HFF-Myc (cell line): ENCODE measurements around the gene DMD.

ENCODE experiments used
- DNase-seq: peaks from one replicate; pipeline ENCODE4 v3.0.0-alpha.2; 2011; ENCODE audit warnings: low read depth; ENCODE audit errors: extremely low read depth
- H3K4me3 ChIP-seq: replicated peaks from 2 replicates; pipeline ENCODE4 v1.5.1; 2011; ENCODE audit warnings: low read depth, mild to moderate bottlenecking, control low read depth, low read length
- CTCF ChIP-seq: IDR thresholded peaks from 2 replicates; pipeline ENCODE4 v1.5.1; 2012; ENCODE audit warnings: mild to moderate bottlenecking, low read depth, low read length, control low read depth; ENCODE audit errors: missing control alignments

DMD gene

GRCh38 chrX:31820430-31821210 lies 1390.7 kb downstream of the DMD start:
- no peak for DNase-seq
- no peak overlapping the region for H3K4me3 ChIP-seq
- TF ChIP-seq CTCF: no peak

GRCh38 chrX:31819455-31819854 lies 1391.9 kb downstream of the DMD start:
- no peak overlapping the region for H3K4me3 ChIP-seq
- no peak for TF ChIP-seq CTCF
- DNase-seq: no peak

- no peak overlapping the region for H3K4me3 ChIP-seq
- no peak for TF ChIP-seq CTCF
- no peak for DNase-seq
Measured at GRCh38 chrX:31811106-31811505, 1400.2 kb downstream of the DMD start.

- DNase-seq: no peak
Measured at GRCh38 chrX:31808357-31808756, 1403.0 kb downstream of the DMD start.

GRCh38 chrX:31807165-31807564 lies 1404.2 kb downstream of the DMD start:
- DNase-seq: no peak
- no peak for TF ChIP-seq CTCF
- no peak overlapping the region for H3K4me3 ChIP-seq

More at GRCh38 chrX:31808357-31808756, 1403.0 kb downstream of the DMD start:
- H3K4me3 ChIP-seq: no peak overlapping the region
- no peak for TF ChIP-seq CTCF

GRCh38 chrX:31805781-31806180 lies 1405.6 kb downstream of the DMD start:
- H3K4me3 ChIP-seq: no peak overlapping the region
- TF ChIP-seq CTCF: no peak
- no peak for DNase-seq

- no peak overlapping the region for H3K4me3 ChIP-seq
- no peak for TF ChIP-seq CTCF
- DNase-seq: no peak
Measured at GRCh38 chrX:31800219-31800618, 1411.1 kb downstream of the DMD start.
